Retina (tissue), 1 donor: ENCODE results near the gene CREBL2.

Source experiments
- DNase-seq: peaks from one replicate; pipeline ENCODE4 v3.0.0-alpha.2; 2016

CREBL2 gene

GRCh38 chr12:12681061-12681765, 69.5 kb downstream of the CREBL2 start:
- no peak for DNase-seq

- DNase-seq: no peak
Observed at GRCh38 chr12:12682284-12682683, 70.6 kb downstream of the CREBL2 start.

DNA sequence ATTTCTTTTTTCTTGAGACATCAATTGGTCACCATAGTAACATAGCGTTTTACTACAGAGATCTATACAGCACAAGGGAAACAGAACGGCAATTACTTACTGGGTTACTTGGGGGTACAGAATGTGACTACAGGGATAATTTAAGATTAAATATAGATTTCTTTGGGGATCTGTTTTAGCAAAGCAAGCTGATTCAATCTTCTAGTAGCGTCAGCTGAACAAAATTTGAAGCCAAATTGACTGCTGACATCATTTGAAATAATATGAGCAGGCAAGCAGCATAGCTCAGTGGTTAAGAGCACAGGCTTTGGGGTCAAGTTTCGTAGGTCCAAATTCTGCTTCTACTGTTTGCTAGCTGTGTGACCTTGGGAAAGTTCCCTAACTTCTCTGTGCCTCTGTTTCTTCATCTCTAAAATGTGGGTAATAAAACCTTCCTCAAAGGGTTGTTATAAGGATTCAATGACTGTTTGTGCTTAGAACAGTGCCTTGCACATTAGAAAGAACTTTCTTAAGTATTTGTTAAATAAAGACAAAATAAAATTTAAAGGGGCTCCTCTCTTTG, 71.5 kb downstream of the CREBL2 start:
- no peak for DNase-seq

DNA sequence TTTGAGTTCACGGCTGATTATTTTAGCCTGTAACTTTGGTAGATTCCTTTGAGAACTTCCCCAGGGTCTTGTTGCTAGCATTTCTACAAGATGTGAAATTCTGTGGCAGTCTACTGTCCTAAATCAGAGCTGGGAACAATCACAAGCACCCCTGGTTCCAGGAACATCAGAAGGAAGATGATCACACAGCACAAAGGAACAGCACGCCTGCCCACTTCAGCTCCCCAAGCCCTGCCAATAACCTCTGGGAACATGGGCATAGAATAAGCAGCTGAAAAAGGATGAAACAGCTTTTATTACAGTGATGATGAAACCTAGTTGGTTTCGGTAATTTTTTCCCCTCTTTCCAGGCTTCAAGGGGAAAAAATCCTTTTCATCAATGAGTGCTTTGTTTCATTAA, 72.0 kb downstream of the CREBL2 start:
- no peak for DNase-seq

- DNase-seq: peak; percentile 78
Observed at GRCh38 chr12:12684375-12685106, 72.9 kb downstream of the CREBL2 start.

GRCh38 chr12:12685305-12685704, 73.6 kb downstream of the CREBL2 start:
- peak; percentile 46 for DNase-seq

DNA sequence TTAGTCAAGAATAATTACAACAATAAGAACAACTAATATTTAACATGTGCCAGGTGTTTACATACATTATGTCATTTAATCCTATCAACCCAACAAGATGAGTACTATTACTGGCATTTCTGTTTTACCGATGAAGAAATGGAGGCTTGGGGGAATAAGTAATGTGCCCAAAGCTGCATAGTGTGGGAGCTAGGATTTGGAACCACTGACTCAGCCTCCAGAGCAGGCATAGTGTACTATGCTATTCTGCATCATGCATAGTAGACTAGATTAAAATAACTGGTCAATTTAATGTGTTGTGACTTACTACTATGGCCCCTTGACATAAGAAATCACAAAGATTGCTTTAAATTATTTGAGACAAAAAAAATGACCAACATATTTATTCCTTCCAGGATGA, 74.8 kb downstream of the CREBL2 start:
- no peak for DNase-seq

DNA sequence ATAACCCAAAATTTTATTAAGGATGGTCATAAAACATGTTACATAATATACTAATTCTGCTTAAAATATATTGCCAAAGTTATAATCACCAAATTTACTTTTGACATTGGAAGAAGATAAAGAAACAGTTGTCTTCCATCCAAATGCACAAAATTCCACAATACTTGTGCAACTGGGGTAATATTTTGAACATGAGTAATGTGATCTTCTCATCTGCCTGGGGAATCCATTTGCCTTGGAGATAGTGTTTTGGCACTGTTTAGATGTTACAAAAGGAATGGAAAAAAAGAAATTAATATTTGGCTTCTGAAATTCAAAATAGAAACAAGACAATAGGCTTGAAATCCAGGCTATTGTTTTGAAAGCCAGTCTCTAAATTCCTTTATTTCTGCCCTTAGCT, 75.2 kb downstream of the CREBL2 start:
- no peak for DNase-seq

GRCh38 chr12:12689647-12690300, 78.1 kb downstream of the CREBL2 start:
- DNase-seq: no peak

- no peak for DNase-seq
Observed at GRCh38 chr12:12691549-12691948, 79.9 kb downstream of the CREBL2 start.

DNA sequence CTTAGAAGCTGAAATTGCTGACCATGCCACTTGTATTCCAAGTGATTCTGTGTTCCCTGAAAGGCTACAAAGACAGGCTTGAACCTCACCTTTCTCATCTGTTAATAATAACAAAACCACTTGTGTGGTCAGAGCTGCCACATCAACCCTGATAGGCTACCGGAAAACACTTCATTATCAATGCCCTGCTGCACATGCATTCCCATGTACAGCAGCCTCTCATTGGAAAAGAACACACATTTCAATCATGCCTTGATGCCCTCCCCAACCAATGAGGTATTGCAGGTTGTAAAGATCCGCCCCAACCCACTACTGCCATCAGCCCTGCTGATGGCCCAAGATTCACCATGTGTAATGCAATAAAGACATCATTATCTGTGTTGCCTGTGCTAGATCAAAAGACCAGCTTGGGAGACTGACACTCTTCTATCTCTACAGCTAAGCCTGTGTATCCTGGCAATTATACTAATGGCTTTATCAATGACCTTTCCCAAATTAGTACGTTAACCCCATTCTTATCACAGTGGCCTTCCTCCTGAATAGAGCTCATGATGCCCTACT, 81.5 kb downstream of the CREBL2 start:
- no peak for DNase-seq
